ENCODE data around the gene NTF3.

NTF3 gene

GRCh38 chr12:5432011-5432400 lies at the start of gene NTF3:
TSS of gene NTF3 (plus strand) at chr12:5432108. CDS start at chr12:5432325, 217 bp downstream.
- peaks cover 34% of the 10 kb centered on the region for H3K27me3 Mint-ChIP-seq
- H3K4me3 Mint-ChIP-seq: peak within 1 kb of the TSS; percentile 76
- H3K9me3 Mint-ChIP-seq: no peaks in the 10 kb centered on the region
- no peak within 1 kb of the TSS for H3K27ac Mint-ChIP-seq
- peaks cover 15% of the 10 kb centered on the region for H3K4me1 Mint-ChIP-seq
- H3K36me3 Mint-ChIP-seq: no peaks in the 10 kb centered on the region

- Mint-ChIP-seq H3K9me3 (no peaks in the 10 kb centered on the region), H3K4me1 (no peaks in the 10 kb centered on the region), H3K4me3 (no peak overlapping the region), H3K27ac (no peak overlapping the region), H3K36me3 (no peaks in the 10 kb centered on the region), H3K27me3 (no peaks in the 10 kb centered on the region)
Observed at GRCh38 chr12:5384015-5384414, 47.9 kb upstream of the NTF3 start.

- Mint-ChIP-seq H3K36me3 (no peaks in the 10 kb centered on the region), H3K4me1 (no peaks in the 10 kb centered on the region), H3K4me3 (no peak overlapping the region), H3K9me3 (no peaks in the 10 kb centered on the region), H3K27me3 (peaks cover 4% of the 10 kb centered on the region), H3K27ac (no peak overlapping the region)
Observed at GRCh38 chr12:5388581-5389535, 43.0 kb upstream of the NTF3 start.

- Mint-ChIP-seq H3K4me1 (no peaks in the 10 kb centered on the region), H3K27me3 (peaks cover 4% of the 10 kb centered on the region), H3K4me3 (no peak overlapping the region), H3K36me3 (no peaks in the 10 kb centered on the region), H3K9me3 (no peaks in the 10 kb centered on the region), H3K27ac (no peak overlapping the region)
Observed at GRCh38 chr12:5390174-5390799, 41.6 kb upstream of the NTF3 start.

DNA sequence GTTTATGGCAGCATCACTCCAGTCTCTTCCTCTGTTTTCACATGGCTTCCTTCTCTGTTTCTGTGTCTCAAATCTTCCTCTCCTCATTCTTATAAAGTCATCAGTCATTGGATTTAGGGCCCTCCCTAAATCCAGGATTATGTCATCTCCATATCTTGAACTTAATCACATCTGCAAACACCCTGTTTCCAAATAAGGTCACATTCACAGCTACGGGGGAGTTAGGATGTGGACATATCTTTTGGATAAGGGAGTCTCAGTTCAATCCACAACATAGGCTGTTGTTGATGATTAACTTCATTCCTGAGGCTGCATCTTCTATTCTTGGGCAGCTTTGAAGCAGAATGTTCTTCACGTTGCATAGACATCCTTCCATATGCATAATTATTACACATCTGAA lies 40.3 kb upstream of the NTF3 start:
- H3K27me3 Mint-ChIP-seq: peaks cover 4% of the 10 kb centered on the region
- H3K36me3 Mint-ChIP-seq: no peaks in the 10 kb centered on the region
- no peaks in the 10 kb centered on the region for H3K4me1 Mint-ChIP-seq
- no peak overlapping the region for H3K4me3 Mint-ChIP-seq
- H3K27ac Mint-ChIP-seq: no peak overlapping the region
- no peaks in the 10 kb centered on the region for H3K9me3 Mint-ChIP-seq

DNA sequence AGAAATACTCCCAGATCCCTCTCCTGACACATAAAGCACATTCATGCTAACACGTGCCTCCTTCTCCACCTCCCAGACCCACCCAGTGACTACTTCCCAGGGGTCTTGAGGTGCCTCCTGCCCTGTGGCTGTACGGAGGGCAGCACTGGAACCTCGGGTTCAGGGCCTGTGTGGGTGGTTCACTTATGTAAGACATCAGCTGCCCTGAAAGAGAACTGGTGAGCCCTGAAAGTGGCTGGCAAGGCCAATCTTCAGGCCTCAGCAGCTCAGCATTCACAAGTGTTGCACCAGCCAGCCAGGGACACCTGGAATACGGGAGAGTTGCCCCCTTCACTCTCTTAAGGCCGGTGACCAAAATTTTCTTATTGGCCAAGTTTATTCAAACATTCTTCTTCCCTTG lies 38.9 kb upstream of the NTF3 start:
- no peaks in the 10 kb centered on the region for H3K36me3 Mint-ChIP-seq
- no peak overlapping the region for H3K4me3 Mint-ChIP-seq
- no peaks in the 10 kb centered on the region for H3K9me3 Mint-ChIP-seq
- no peaks in the 10 kb centered on the region for H3K4me1 Mint-ChIP-seq
- peaks cover 4% of the 10 kb centered on the region for H3K27me3 Mint-ChIP-seq
- H3K27ac Mint-ChIP-seq: no peak overlapping the region

DNA sequence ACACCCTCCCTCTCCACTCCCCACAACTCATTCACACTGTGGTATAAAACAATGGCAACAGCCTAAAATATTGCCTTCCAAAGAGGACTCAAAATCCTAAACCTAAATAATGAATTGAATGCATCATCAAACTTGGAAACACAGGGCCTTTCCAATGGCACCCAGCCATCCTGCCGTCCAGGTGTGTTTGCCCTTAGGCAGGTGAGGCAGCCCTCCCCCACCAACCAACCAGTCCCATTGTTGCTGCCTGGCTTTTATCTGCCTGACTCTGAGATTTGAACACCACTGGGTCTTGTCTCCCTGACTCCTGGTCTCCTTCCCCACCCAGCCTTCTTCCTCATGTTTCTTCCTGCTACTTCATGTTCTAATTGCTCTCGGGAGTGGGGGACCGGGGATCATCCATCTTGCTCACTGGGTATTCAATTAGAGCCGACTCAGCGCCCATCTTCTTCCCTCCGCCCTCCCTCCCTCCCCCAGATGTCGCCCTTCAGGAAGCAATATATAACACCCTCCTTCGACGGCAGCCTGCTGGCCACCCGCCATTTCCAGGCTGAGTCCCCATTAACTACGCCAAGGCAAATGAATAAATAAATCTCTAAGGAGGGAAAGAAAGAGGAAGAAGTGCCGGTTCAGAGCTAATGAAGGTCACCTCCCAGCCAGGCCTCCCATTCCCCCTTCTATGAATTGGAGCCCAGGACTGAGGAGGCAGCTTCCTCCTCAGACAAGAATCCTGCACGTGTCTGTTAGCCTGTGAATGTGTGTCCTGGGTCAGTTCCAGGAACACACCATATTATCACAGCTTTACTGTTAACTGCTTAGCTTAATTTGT lies 36.3 kb upstream of the NTF3 start:
- Mint-ChIP-seq H3K4me1 (no peaks in the 10 kb centered on the region), H3K27me3 (peaks cover 4% of the 10 kb centered on the region), H3K9me3 (no peaks in the 10 kb centered on the region), H3K4me3 (no peak overlapping the region), H3K36me3 (no peaks in the 10 kb centered on the region), H3K27ac (no peak overlapping the region)

GRCh38 chr12:5396541-5396940 lies 35.4 kb upstream of the NTF3 start:
- no peaks in the 10 kb centered on the region for H3K4me1 Mint-ChIP-seq

DNA sequence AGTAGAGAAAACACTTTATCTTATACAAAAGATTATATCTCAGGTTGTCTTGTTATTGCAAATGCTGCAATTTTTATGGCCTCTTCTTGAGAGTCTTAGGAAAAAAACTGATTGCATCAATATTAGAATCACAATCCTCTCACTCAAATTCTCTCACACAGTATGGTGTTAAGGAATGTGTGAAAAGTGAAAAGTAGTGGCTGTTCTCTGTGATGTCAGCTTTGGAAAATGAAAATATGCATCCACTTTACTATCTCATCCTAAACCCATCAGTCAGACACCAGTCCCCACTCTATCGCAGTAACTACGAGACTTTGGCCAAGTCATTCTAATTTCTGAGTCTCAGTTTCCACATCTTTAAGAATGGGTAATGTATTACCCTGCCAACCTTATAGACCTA lies 32.6 kb upstream of the NTF3 start:
- no peaks in the 10 kb centered on the region for H3K36me3 Mint-ChIP-seq
- H3K4me3 Mint-ChIP-seq: no peak overlapping the region
- H3K27me3 Mint-ChIP-seq: peaks cover 8% of the 10 kb centered on the region
- no peaks in the 10 kb centered on the region for H3K4me1 Mint-ChIP-seq
- H3K27ac Mint-ChIP-seq: no peak overlapping the region
- H3K9me3 Mint-ChIP-seq: no peaks in the 10 kb centered on the region

More at GRCh38 chr12:5396541-5396940, 35.4 kb upstream of the NTF3 start:
- Mint-ChIP-seq H3K4me3 (no peak overlapping the region), H3K27me3 (peaks cover 4% of the 10 kb centered on the region), H3K9me3 (no peaks in the 10 kb centered on the region), H3K27ac (no peak overlapping the region), H3K36me3 (no peaks in the 10 kb centered on the region)

GRCh38 chr12:5402009-5402935 lies 29.6 kb upstream of the NTF3 start:
- Mint-ChIP-seq H3K27ac (no peak overlapping the region), H3K4me3 (no peak overlapping the region), H3K27me3 (peaks cover 8% of the 10 kb centered on the region), H3K36me3 (no peaks in the 10 kb centered on the region), H3K9me3 (no peaks in the 10 kb centered on the region), H3K4me1 (no peaks in the 10 kb centered on the region)

GRCh38 chr12:5403411-5403810 lies 28.5 kb upstream of the NTF3 start:
- H3K9me3 Mint-ChIP-seq: no peaks in the 10 kb centered on the region
- no peaks in the 10 kb centered on the region for H3K4me1 Mint-ChIP-seq
- H3K36me3 Mint-ChIP-seq: no peaks in the 10 kb centered on the region
- no peak overlapping the region for H3K4me3 Mint-ChIP-seq
- peaks cover 8% of the 10 kb centered on the region for H3K27me3 Mint-ChIP-seq
- no peak overlapping the region for H3K27ac Mint-ChIP-seq

- H3K4me1 Mint-ChIP-seq: no peaks in the 10 kb centered on the region
- no peak overlapping the region for H3K4me3 Mint-ChIP-seq
- peaks cover 4% of the 10 kb centered on the region for H3K27me3 Mint-ChIP-seq
- no peaks in the 10 kb centered on the region for H3K36me3 Mint-ChIP-seq
- no peak overlapping the region for H3K27ac Mint-ChIP-seq
- H3K9me3 Mint-ChIP-seq: peaks cover 5% of the 10 kb centered on the region
Observed at GRCh38 chr12:5407034-5407856, 24.7 kb upstream of the NTF3 start.

DNA sequence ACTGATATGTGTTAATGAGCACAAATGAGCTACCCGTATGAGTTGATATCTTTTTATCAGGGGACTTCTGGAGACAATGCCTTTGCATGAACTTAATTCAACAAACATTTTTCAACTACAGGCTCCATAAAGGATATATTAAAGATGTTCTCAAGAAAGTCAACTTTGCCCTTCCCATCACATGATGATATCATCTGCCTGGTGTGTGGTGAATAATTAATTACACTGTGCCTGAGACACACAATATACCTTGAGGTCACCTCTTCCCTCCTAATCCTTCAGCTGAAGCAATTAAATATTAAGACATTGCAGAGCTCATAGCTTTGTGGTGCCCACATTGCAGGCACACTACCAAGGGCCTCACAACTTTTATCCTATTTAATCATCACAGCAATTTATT lies 22.3 kb upstream of the NTF3 start:
- H3K27ac Mint-ChIP-seq: no peak overlapping the region
- H3K27me3 Mint-ChIP-seq: no peaks in the 10 kb centered on the region
- no peaks in the 10 kb centered on the region for H3K36me3 Mint-ChIP-seq
- peaks cover 8% of the 10 kb centered on the region for H3K9me3 Mint-ChIP-seq
- no peaks in the 10 kb centered on the region for H3K4me1 Mint-ChIP-seq
- H3K4me3 Mint-ChIP-seq: no peak overlapping the region

GRCh38 chr12:5416571-5416970 lies 15.3 kb upstream of the NTF3 start:
- Mint-ChIP-seq H3K27ac (no peak overlapping the region), H3K9me3 (peaks cover 15% of the 10 kb centered on the region), H3K4me1 (no peaks in the 10 kb centered on the region), H3K36me3 (no peaks in the 10 kb centered on the region), H3K27me3 (peaks cover 11% of the 10 kb centered on the region), H3K4me3 (no peak overlapping the region)

Measured in activated naive CD4-positive, alpha-beta T cell treated with anti-CD3 and anti-CD28 coated beads, Interleukin-2, amount 50 U/mL, for 24 hours (primary cell).